Endothelial cell (in vitro differentiated cells): Measurements from ENCODE around the gene SLC29A3. TPM values are rescaled to one million over a fixed set of nuclear protein-coding genes. Genes with fewer than 3 reads are reported as not detected.
"Not testable (repeated sequence)": the region's sequence is repeated elsewhere in the genome, so short reads cannot be mapped to it uniquely, and the experiment has no call there.

Source experiments
- DNase-seq: peaks from one replicate; pipeline ENCODE4 v3.0.0; 2021; ENCODE audit warnings: low spot score
- H3K27ac Mint-ChIP-seq: one replicate; pipeline ENCODE4 v1.8.0; 2021; ENCODE audit warnings: mixed read lengths, inconsistent platforms; ENCODE audit not compliant: unreplicated experiment
- H3K27me3 Mint-ChIP-seq: one replicate; pipeline ENCODE4 v1.8.0; 2021; ENCODE audit warnings: mild to moderate bottlenecking, moderate library complexity, mixed read lengths, inconsistent platforms; ENCODE audit not compliant: unreplicated experiment
- H3K36me3 Mint-ChIP-seq: one replicate; pipeline ENCODE4 v1.8.0; 2021; ENCODE audit warnings: mild to moderate bottlenecking, low read depth, mixed read lengths, inconsistent platforms; ENCODE audit not compliant: unreplicated experiment
- H3K4me1 Mint-ChIP-seq: one replicate; pipeline ENCODE4 v1.8.0; 2021; ENCODE audit warnings: mild to moderate bottlenecking, mixed read lengths, inconsistent platforms; ENCODE audit not compliant: unreplicated experiment
- H3K4me3 Mint-ChIP-seq: one replicate; pipeline ENCODE4 v1.8.0; 2021; ENCODE audit warnings: mild to moderate bottlenecking, mixed read lengths, inconsistent platforms; ENCODE audit not compliant: unreplicated experiment
- H3K9me3 Mint-ChIP-seq: one replicate; pipeline ENCODE4 v1.8.0; 2021; ENCODE audit warnings: mixed read lengths, inconsistent platforms; ENCODE audit not compliant: unreplicated experiment
- CTCF ChIP-seq: fragments of 200-600 bp; sonication (generic); IDR thresholded peaks from one replicate; pipeline ENCODE4 v1.5.0; 2021; ENCODE audit warnings: antibody characterized with exemption; ENCODE audit not compliant: unreplicated experiment
- total RNA-seq: library from RNA; stranded (reverse); fragmentation: NEBNext Ultra II Directional; extraction: Animal tissue kit (Norgen Biotek cat#: 25700); gene quantifications from one replicate; pipeline ENCODE4 v1.2.1, GENCODE V29; 2021; ENCODE audit not compliant: unreplicated experiment

Gene SLC29A3
- total RNA-seq, 1 donor from 2014 or later = 11.7 TPM

GRCh38 chr10:71272056-71272771, 46.8 kb upstream of the SLC29A3 start:
- H3K36me3 Mint-ChIP-seq = peaks cover 18% of the 10 kb centered on the region
- no peak for DNase-seq

GRCh38 chr10:71272974-71273373, 46.1 kb upstream of the SLC29A3 start:
- Mint-ChIP-seq H3K4me1 (peaks cover 69% of the 10 kb centered on the region), H3K27me3 (peaks cover 30% of the 10 kb centered on the region), H3K36me3 (peaks cover 18% of the 10 kb centered on the region), H3K27ac (peak overlapping the region; percentile 48)
- H3K9me3 Mint-ChIP-seq, DNase-seq, H3K4me3 Mint-ChIP-seq: not testable (repeated sequence)

More at GRCh38 chr10:71272056-71272771, 46.8 kb upstream of the SLC29A3 start:
- H3K9me3 Mint-ChIP-seq = no peaks in the 10 kb centered on the region
- H3K27me3 Mint-ChIP-seq = peaks cover 30% of the 10 kb centered on the region
- H3K4me1 Mint-ChIP-seq = peaks cover 70% of the 10 kb centered on the region
- no peak for TF ChIP-seq CTCF
- H3K4me3 Mint-ChIP-seq = no peak overlapping the region
- peak overlapping the region; percentile 30 for H3K27ac Mint-ChIP-seq

GRCh38 chr10:71273506-71273905, 45.6 kb upstream of the SLC29A3 start:
- H3K4me1 Mint-ChIP-seq = peaks cover 66% of the 10 kb centered on the region
- H3K27me3 Mint-ChIP-seq = peaks cover 30% of the 10 kb centered on the region
- peaks cover 13% of the 10 kb centered on the region for H3K36me3 Mint-ChIP-seq
- peak overlapping the region; percentile 48 for H3K27ac Mint-ChIP-seq
- H3K4me3 Mint-ChIP-seq = no peak overlapping the region
- no peak for DNase-seq
- H3K9me3 Mint-ChIP-seq = no peaks in the 10 kb centered on the region
- no peak for TF ChIP-seq CTCF

GRCh38 chr10:71274901-71275796, 43.9 kb upstream of the SLC29A3 start:
- DNase-seq = no peak
- Mint-ChIP-seq H3K4me1 (peaks cover 66% of the 10 kb centered on the region), H3K36me3 (peaks cover 11% of the 10 kb centered on the region)

More at GRCh38 chr10:71274901-71275796, 43.9 kb upstream of the SLC29A3 start:
- H3K27ac Mint-ChIP-seq = peak overlapping the region; percentile 48
- TF ChIP-seq CTCF = no peak
- H3K4me3 Mint-ChIP-seq = peak overlapping the region; percentile 77
- no peaks in the 10 kb centered on the region for H3K9me3 Mint-ChIP-seq
- H3K27me3 Mint-ChIP-seq = peaks cover 30% of the 10 kb centered on the region
